ENCODE results near the gene MYL3. TPM values are rescaled to one million over a fixed set of nuclear protein-coding genes. Genes with fewer than 3 reads are reported as not detected.

MYL3 gene
- total and polyA plus RNA-seq, 2 donors (not counting 1 experiment from before 2014, with no cell fraction given), result not detected

DNA sequence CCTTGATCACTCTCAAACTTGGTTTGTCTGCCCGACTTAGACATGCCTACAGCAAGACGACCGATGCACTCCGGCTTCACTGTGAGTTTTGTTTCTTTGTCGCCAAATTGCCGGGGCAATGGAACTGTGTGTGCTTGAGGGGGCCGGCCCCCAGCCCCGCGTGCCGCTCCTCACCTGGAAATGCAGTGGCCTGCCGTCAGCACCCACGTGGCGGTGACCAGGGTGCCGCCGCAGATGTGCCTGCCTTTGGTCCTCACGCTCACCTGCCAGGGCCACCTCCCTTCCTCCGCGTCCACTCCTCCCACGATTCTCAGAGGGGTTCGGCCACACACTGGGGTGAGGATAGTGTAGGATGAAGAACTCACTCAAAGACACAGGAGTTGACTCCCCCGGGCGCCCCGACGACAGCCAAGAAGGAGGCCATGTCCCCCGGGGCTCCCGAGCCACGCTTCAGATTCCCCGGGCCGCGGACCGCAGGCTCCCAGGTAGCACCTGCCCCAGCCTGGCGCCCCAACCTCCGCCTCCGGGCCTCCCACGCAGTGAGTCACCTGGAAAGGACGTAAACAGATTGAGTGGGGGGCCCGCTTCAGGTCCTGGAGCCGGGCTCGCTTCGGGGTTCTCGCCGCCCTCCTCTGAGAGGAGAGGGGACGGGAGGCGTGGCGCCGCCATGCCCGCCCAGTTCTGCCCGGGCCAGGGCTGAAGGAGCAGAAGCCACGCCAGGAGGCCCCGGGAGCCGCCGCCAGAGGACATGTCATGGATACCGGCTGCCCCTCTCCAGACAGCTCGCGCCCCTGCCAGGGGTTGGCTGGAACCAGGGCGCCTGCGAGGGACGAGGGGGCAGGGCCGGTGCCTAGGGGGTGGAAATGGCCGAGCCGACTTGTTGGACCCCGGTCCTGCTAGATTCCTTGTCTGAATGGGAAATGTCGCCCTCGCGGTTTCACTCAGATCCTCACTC, 29.6 kb downstream of the MYL3 start:
- Mint-ChIP-seq H3K9me3 (ENCODE audit: insufficient read depth) (peaks cover 3% of the 10 kb centered on the region), H3K27ac (no peak overlapping the region), H3K4me3 (no peak overlapping the region), H3K27me3 (no peaks in the 10 kb centered on the region), H3K4me1 (no peaks in the 10 kb centered on the region)
- H3K4me2 ChIP-seq (replicated peaks; ENCODE audit: low read depth, low read length, poor library complexity, severe bottlenecking), result no peak overlapping the region
- 96% methylated on average over 55 of the region's 65 CpGs for WGBS (ENCODE audit: insufficient coverage)
- no peak overlapping the region for H3K9ac ChIP-seq (ENCODE audit: low read length)
- intact Hi-C loops (cut with micrococcal nuclease), result no loop called here
- no peak overlapping the region for H2AFZ ChIP-seq (ENCODE audit: insufficient read depth, low read depth, low read length, poor library complexity, severe bottlenecking)
- no peaks in the 10 kb centered on the region for H3K79me2 ChIP-seq (ENCODE audit: control insufficient read depth, insufficient read depth, low read length)
- CTCF ChIA-PET, result no interaction called here
- no peak for TF ChIP-seq EZH2 (IDR thresholded peaks at IDR 0.05; ENCODE audit: borderline replicate concordance, insufficient read depth, low read depth, low read length, poor library complexity, severe bottlenecking)
- TF ChIP-seq, protein P1, sequence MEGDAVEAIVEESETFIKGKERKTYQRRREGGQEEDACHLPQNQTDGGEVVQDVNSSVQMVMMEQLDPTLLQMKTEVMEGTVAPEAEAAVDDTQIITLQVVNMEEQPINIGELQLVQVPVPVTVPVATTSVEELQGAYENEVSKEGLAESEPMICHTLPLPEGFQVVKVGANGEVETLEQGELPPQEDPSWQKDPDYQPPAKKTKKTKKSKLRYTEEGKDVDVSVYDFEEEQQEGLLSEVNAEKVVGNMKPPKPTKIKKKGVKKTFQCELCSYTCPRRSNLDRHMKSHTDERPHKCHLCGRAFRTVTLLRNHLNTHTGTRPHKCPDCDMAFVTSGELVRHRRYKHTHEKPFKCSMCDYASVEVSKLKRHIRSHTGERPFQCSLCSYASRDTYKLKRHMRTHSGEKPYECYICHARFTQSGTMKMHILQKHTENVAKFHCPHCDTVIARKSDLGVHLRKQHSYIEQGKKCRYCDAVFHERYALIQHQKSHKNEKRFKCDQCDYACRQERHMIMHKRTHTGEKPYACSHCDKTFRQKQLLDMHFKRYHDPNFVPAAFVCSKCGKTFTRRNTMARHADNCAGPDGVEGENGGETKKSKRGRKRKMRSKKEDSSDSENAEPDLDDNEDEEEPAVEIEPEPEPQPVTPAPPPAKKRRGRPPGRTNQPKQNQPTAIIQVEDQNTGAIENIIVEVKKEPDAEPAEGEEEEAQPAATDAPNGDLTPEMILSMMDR (IDR thresholded peaks at IDR 0.05), result no peak
- ATAC-seq (ENCODE audit: low read depth) (no peak), DNase-seq (no peak)
- no peaks in the 10 kb centered on the region for H3K4me1 ChIP-seq (ENCODE audit: control insufficient read depth in 2 of 2, insufficient read depth in 2 of 2, low read length in 2 of 2)
- no peaks in the 10 kb centered on the region for H3K36me3 ChIP-seq (replicated peaks in 1 of 2; ENCODE audit: control extremely low read depth in 1 of 2, control insufficient read depth in 1 of 2, extremely low read depth in 1 of 2, insufficient read depth in 2 of 2, low read length in 1 of 2)
- H3K9me3 ChIP-seq (ENCODE audit: control extremely low read depth in 1 of 3, control insufficient read depth in 2 of 3, insufficient read depth in 1 of 3, low read length in 2 of 3), result peaks cover 5 to 15% (median 8%) of the 10 kb centered on the region in 3 donors
- H3K4me3 ChIP-seq (ENCODE audit: control extremely low read depth in 1 of 5, extremely low read depth in 1 of 5, insufficient read depth in 1 of 5, low read depth in 2 of 5, low read length in 4 of 5), result no peak overlapping the region
- H3K27ac ChIP-seq (ENCODE audit: low read length in 2 of 2), result no peak overlapping the region
- POLR2A ChIA-PET, result no interaction called here
- no peaks in the 10 kb centered on the region for H3K27me3 ChIP-seq (replicated peaks in 1 of 4; ENCODE audit: control extremely low read depth in 1 of 4, control insufficient read depth in 3 of 4, insufficient read depth in 4 of 4, low read length in 3 of 4)
- no peaks in the 10 kb centered on the region for H4K20me1 ChIP-seq (ENCODE audit: control insufficient read depth, insufficient read depth, low read length, poor library complexity, severe bottlenecking)

- no CpG with 5 or more reads among the region's 1 CpG for WGBS (ENCODE audit: insufficient coverage)
- Mint-ChIP-seq H3K27ac (no peak overlapping the region), H3K9me3 (ENCODE audit: insufficient read depth) (no peaks in the 10 kb centered on the region), H3K4me1 (no peaks in the 10 kb centered on the region), H3K27me3 (no peaks in the 10 kb centered on the region), H3K4me3 (no peak overlapping the region)
- no peak overlapping the region for H2AFZ ChIP-seq (ENCODE audit: insufficient read depth, low read depth, low read length, poor library complexity, severe bottlenecking)
- CTCF ChIA-PET, result no interaction called here
- no peak overlapping the region for H3K9ac ChIP-seq (ENCODE audit: low read length)
- H3K79me2 ChIP-seq (ENCODE audit: control insufficient read depth, insufficient read depth, low read length), result no peaks in the 10 kb centered on the region
- TF ChIP-seq, protein P1 (IDR thresholded peaks at IDR 0.05), result no peak
- no peak for TF ChIP-seq EZH2 (IDR thresholded peaks at IDR 0.05; ENCODE audit: borderline replicate concordance, insufficient read depth, low read depth, low read length, poor library complexity, severe bottlenecking)
- intact Hi-C loops (cut with micrococcal nuclease), result no loop called here
- DNase-seq, result no peak
- no peak overlapping the region for H3K27ac ChIP-seq (ENCODE audit: low read length in 2 of 2)
- H3K27me3 ChIP-seq (replicated peaks in 1 of 4; ENCODE audit: control extremely low read depth in 1 of 4, control insufficient read depth in 3 of 4, insufficient read depth in 4 of 4, low read length in 3 of 4), result no peaks in the 10 kb centered on the region
- no peak overlapping the region for H3K4me3 ChIP-seq (ENCODE audit: control extremely low read depth in 1 of 5, extremely low read depth in 1 of 5, insufficient read depth in 1 of 5, low read depth in 2 of 5, low read length in 4 of 5)
- no peaks in the 10 kb centered on the region for H3K36me3 ChIP-seq (replicated peaks in 1 of 2; ENCODE audit: control extremely low read depth in 1 of 2, control insufficient read depth in 1 of 2, extremely low read depth in 1 of 2, insufficient read depth in 2 of 2, low read length in 1 of 2)
- no peaks in the 10 kb centered on the region for H4K20me1 ChIP-seq (ENCODE audit: control insufficient read depth, insufficient read depth, low read length, poor library complexity, severe bottlenecking)
- no peaks in the 10 kb centered on the region for H3K4me1 ChIP-seq (ENCODE audit: control insufficient read depth in 2 of 2, insufficient read depth in 2 of 2, low read length in 2 of 2)
- no peak for ATAC-seq (ENCODE audit: low read depth)
- H3K4me2 ChIP-seq (replicated peaks; ENCODE audit: low read depth, low read length, poor library complexity, severe bottlenecking), result no peak overlapping the region
- H3K9me3 ChIP-seq (ENCODE audit: control extremely low read depth in 1 of 3, control insufficient read depth in 2 of 3, insufficient read depth in 1 of 3, low read length in 2 of 3), result peaks cover 0 to 3% (median 0%) of the 10 kb centered on the region in 3 donors
- POLR2A ChIA-PET, result no interaction called here
Measured at GRCh38 chr3:46831841-46832240, 31.4 kb downstream of the MYL3 start.
